ENCODE measurements around the gene THBS1. TPM values are rescaled to one million over a fixed set of nuclear protein-coding genes. Genes with fewer than 3 reads are reported as not detected.

Gene THBS1
- total RNA-seq, 2 experiments from 2014 or later: 9.5 to 10.5 TPM

DNA sequence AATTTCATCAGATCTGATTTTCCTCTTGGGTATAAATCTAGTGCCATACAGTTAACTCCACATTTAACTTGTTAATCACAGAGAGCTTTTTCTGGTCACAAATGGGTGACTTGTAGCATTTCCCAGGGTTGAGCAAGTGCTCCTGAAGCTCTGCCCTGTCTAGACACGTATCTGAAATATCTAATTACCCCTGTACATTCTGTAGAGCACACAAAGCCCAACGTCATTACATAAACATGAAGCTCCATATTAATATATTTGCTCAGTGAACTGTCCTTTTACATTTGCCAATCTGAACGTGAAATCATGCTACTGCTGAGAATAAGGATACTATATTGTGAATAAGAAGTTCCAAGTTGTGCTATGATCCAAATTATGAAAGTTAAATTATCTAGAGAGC is 49.0 kb downstream of the THBS1 start:
- Mint-ChIP-seq H3K4me1 (ENCODE audit: low read depth) (peaks cover 51% of the 10 kb centered on the region), H3K27me3 (no peaks in the 10 kb centered on the region), H3K4me3 (no peak overlapping the region), H3K27ac (peak overlapping the region; percentile 74), H3K36me3 (ENCODE audit: low read depth) (no peaks in the 10 kb centered on the region), H3K9me3 (no peaks in the 10 kb centered on the region)
- no peak overlapping the region for H3K4me3 ChIP-seq (ENCODE audit: low read length)
- peak overlapping the region; percentile 18 to 73 for H3K27ac ChIP-seq (ENCODE audit: low read depth in 1 of 2, low read length in 2 of 2)
- no peak for ATAC-seq (ENCODE audit: poor library complexity)
- POLR2A ChIA-PET: interaction anchor here (0.6 to 1.5 kb wide), 3 partner anchors 12 to 56 kb away, joined by 3 to 6 read pairs (median 3); no protein-coding TSS in a partner anchor
- no peaks in the 10 kb centered on the region for H3K27me3 ChIP-seq (ENCODE audit: control insufficient read depth in 1 of 2, insufficient read depth in 2 of 2, low read length in 2 of 2)
- H3K9me3 ChIP-seq (ENCODE audit: control insufficient read depth in 1 of 2, insufficient read depth in 1 of 2, low read length in 2 of 2): no peaks in the 10 kb centered on the region
- intact Hi-C loops (cut with DNase I, micrococcal nuclease): no loop called here
- peak in 1 of 14 experiments; percentile 18 for DNase-seq
- CTCF ChIA-PET: interaction anchor here (0.7 to 1.8 kb wide), 5 partner anchors 11 to 127 kb away, joined by 3 to 9 read pairs (median 4); no protein-coding TSS in a partner anchor
- H3K36me3 ChIP-seq (ENCODE audit: insufficient read depth, low read length): no peaks in the 10 kb centered on the region
- H3K4me1 ChIP-seq (ENCODE audit: insufficient read depth, low read length): peaks cover 66% of the 10 kb centered on the region
- TF ChIP-seq, protein P1, sequence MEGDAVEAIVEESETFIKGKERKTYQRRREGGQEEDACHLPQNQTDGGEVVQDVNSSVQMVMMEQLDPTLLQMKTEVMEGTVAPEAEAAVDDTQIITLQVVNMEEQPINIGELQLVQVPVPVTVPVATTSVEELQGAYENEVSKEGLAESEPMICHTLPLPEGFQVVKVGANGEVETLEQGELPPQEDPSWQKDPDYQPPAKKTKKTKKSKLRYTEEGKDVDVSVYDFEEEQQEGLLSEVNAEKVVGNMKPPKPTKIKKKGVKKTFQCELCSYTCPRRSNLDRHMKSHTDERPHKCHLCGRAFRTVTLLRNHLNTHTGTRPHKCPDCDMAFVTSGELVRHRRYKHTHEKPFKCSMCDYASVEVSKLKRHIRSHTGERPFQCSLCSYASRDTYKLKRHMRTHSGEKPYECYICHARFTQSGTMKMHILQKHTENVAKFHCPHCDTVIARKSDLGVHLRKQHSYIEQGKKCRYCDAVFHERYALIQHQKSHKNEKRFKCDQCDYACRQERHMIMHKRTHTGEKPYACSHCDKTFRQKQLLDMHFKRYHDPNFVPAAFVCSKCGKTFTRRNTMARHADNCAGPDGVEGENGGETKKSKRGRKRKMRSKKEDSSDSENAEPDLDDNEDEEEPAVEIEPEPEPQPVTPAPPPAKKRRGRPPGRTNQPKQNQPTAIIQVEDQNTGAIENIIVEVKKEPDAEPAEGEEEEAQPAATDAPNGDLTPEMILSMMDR (IDR thresholded peaks at IDR 0.05): no peak

DNA sequence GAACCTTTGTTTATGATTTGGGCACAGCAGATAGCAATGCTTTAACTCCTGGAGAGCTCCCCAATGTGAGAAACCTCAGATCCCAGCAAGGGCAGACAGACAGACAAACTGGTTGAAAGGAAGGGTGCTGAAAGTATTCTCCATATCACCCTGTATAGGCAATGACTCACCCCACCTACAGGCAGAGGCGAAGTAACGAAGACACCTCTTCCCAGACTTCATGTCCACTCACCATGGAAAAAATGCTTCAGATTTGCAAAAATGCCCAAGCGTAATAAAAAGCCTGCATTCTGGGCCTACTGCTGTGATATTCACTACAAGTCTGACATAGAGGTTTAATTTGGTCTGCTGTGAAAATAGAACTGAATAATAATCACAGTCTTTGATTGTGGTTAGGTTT is 50.5 kb downstream of the THBS1 start:
- H3K4me1 Mint-ChIP-seq (ENCODE audit: low read depth): peaks cover 37% of the 10 kb centered on the region

DNA sequence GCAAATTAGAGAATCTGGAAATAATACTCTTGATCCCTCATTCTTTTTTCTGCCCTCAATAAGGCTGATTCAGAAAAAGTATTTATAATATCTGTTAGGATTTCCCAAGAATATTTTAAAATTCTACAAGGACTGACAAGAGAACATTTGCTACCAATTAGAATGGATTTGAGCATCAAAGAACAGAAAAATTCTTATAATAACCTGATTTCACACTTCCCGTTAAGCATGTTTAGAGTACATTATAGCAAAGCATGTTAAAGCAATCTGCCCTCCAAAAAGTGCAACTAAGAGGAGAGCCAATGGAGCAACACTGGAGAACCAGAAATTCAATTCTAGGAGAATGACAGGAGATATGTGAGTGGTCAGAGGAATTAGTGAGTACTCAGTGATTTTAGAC is 57.2 kb downstream of the THBS1 start:
- Histone ChIP-seq H3K4me1 (ENCODE audit: insufficient read depth, low read length) (peaks cover 5% of the 10 kb centered on the region), H3K36me3 (ENCODE audit: insufficient read depth, low read length) (no peaks in the 10 kb centered on the region), H3K27ac (ENCODE audit: low read depth in 1 of 2, low read length in 2 of 2) (no peak overlapping the region), H3K27me3 (ENCODE audit: control insufficient read depth in 1 of 2, insufficient read depth in 2 of 2, low read length in 2 of 2) (no peaks in the 10 kb centered on the region), H3K4me3 (ENCODE audit: low read length) (no peak overlapping the region), H3K9me3 (ENCODE audit: control insufficient read depth in 1 of 2, insufficient read depth in 1 of 2, low read length in 2 of 2) (no peaks in the 10 kb centered on the region)
- Mint-ChIP-seq H3K27ac (no peak overlapping the region), H3K9me3 (no peaks in the 10 kb centered on the region), H3K27me3 (peaks cover 9% of the 10 kb centered on the region), H3K4me3 (no peak overlapping the region), H3K36me3 (ENCODE audit: low read depth) (no peaks in the 10 kb centered on the region), H3K4me1 (ENCODE audit: low read depth) (peaks cover 5% of the 10 kb centered on the region)
- no peak for DNase-seq
- no peak for ATAC-seq (ENCODE audit: poor library complexity)
- CTCF ChIA-PET: no interaction called here
- POLR2A ChIA-PET: no interaction called here
- TF ChIP-seq, protein P1 (IDR thresholded peaks at IDR 0.05): no peak
- intact Hi-C loops (cut with DNase I, micrococcal nuclease): no loop called here

More for the DNA sequence above, 50.5 kb downstream of the THBS1 start:
- Histone ChIP-seq H3K4me3 (ENCODE audit: low read length) (no peak overlapping the region), H3K9me3 (ENCODE audit: control insufficient read depth in 1 of 2, insufficient read depth in 1 of 2, low read length in 2 of 2) (no peaks in the 10 kb centered on the region), H3K27ac (ENCODE audit: low read depth in 1 of 2, low read length in 2 of 2) (no peak overlapping the region), H3K36me3 (ENCODE audit: insufficient read depth, low read length) (no peaks in the 10 kb centered on the region), H3K27me3 (ENCODE audit: control insufficient read depth in 1 of 2, insufficient read depth in 2 of 2, low read length in 2 of 2) (no peaks in the 10 kb centered on the region), H3K4me1 (ENCODE audit: insufficient read depth, low read length) (peaks cover 51% of the 10 kb centered on the region)
- ChIA-PET CTCF (interaction anchor here (0.6 kb wide), 1 partner anchor 1272 kb away, joined by 3 read pairs; no protein-coding TSS in a partner anchor), POLR2A (no interaction called here)
- Mint-ChIP-seq H3K4me3 (no peak overlapping the region), H3K36me3 (ENCODE audit: low read depth) (no peaks in the 10 kb centered on the region), H3K27ac (no peak overlapping the region), H3K9me3 (no peaks in the 10 kb centered on the region), H3K27me3 (no peaks in the 10 kb centered on the region)
- TF ChIP-seq, protein P1 (IDR thresholded peaks at IDR 0.05): no peak
- ATAC-seq (ENCODE audit: poor library complexity): no peak
- peak in 1 of 14 experiments; percentile 15 for DNase-seq
- intact Hi-C loops (cut with DNase I, micrococcal nuclease): no loop called here

All from CD4-positive, alpha-beta T cell (primary cell).